CD4-positive, alpha-beta memory T cell (primary cell): Measurements from ENCODE around the gene MCCD1. TPM values are rescaled to one million over a fixed set of nuclear protein-coding genes. Genes with fewer than 3 reads are reported as not detected.

Experiments
- CTCF ChIA-PET: fragments of 350-600 bp; sonication (Branson Sonifier 250); formaldehyde crosslinking; loops from one replicate; lab custom pipeline; 2021; ENCODE audit warnings: inconsistent platforms; ENCODE audit not compliant: partially characterized antibody; lab: Charles Lee
- POLR2A ChIA-PET: fragments of 350-600 bp; sonication (Branson Sonifier 250); formaldehyde crosslinking; loops from one replicate; lab custom pipeline; 2021; ENCODE audit not compliant: partially characterized antibody; lab: Charles Lee
- DNase-seq, 5 donors: peaks; one replicate each; pipeline versions ENCODE4 v3.0.0 to v3.0.0-alpha.2; 2020 to 2022; ENCODE audit warnings: mixed read lengths in 1 of 5
- H3K27ac ChIP-seq: one replicate; pipeline ENCODE4 v1.7.0; 2013; ENCODE audit warnings: low read depth, low read length
- H3K27me3 ChIP-seq: 2 replicates; pipeline ENCODE4 v1.7.0; 2013; ENCODE audit warnings: mild to moderate bottlenecking, low read length, moderate library complexity; ENCODE audit not compliant: insufficient read depth
- H3K36me3 ChIP-seq: 2 replicates; pipeline ENCODE4 v1.7.0; 2013; ENCODE audit warnings: mild to moderate bottlenecking, low read length, moderate library complexity; ENCODE audit not compliant: insufficient read depth
- H3K4me1 ChIP-seq: 2 replicates; pipeline ENCODE4 v1.7.0; 2013; ENCODE audit warnings: mild to moderate bottlenecking, low read length, moderate library complexity; ENCODE audit not compliant: insufficient read depth
- H3K4me3 ChIP-seq, 2 donors: one replicate each; pipeline ENCODE4 v1.7.0; 2013; ENCODE audit warnings: low read length in 2 of 2, mild to moderate bottlenecking in 1 of 2
- H3K9me3 ChIP-seq, 2 donors: one replicate each; pipeline ENCODE4 v1.7.0; 2013; ENCODE audit warnings: low read length in 2 of 2, control low read depth in 1 of 2; ENCODE audit not compliant: control insufficient read depth in 1 of 2
- H3K27ac Mint-ChIP-seq, 7 donors: one replicate each; pipeline ENCODE4 v1.8.0; 2020 to 2021; ENCODE audit warnings: mixed read lengths in 7 of 7, mild to moderate bottlenecking in 6 of 7, inconsistent platforms in 3 of 7, moderate library complexity in 3 of 7
- H3K27me3 Mint-ChIP-seq, 2 donors: one replicate each; pipeline ENCODE4 v1.8.0; 2020 to 2021; ENCODE audit warnings: mixed read lengths in 2 of 2
- H3K36me3 Mint-ChIP-seq, 2 donors: one replicate each; pipeline ENCODE4 v1.8.0; 2020 to 2021; ENCODE audit warnings: mixed read lengths in 2 of 2, inconsistent platforms in 1 of 2, mild to moderate bottlenecking in 1 of 2
- H3K4me1 Mint-ChIP-seq, 4 donors: one replicate each; pipeline ENCODE4 v1.8.0; 2020 to 2021; ENCODE audit warnings: mixed read lengths in 4 of 4, mild to moderate bottlenecking in 1 of 4
- H3K4me3 Mint-ChIP-seq, 8 donors: one replicate each; pipeline ENCODE4 v1.8.0; 2020 to 2021; ENCODE audit warnings: mixed read lengths in 8 of 8, mild to moderate bottlenecking in 7 of 8, moderate library complexity in 6 of 8, inconsistent platforms in 3 of 8
- H3K9me3 Mint-ChIP-seq, 8 donors: one replicate each; pipeline ENCODE4 v1.8.0; 2020 to 2021; ENCODE audit warnings: mixed read lengths in 8 of 8, mild to moderate bottlenecking in 5 of 8, inconsistent platforms in 3 of 8, moderate library complexity in 1 of 8
- intact Hi-C: fragments of 100-400 bp; cut with micrococcal nuclease; formaldehyde crosslinking; loops from one replicate; pipeline ENCODE4 v1.15.1; 2023
- polyA plus RNA-seq, 2 donors: library from polyadenylated mRNA; unstranded; fragments of 300-500 nt; fragmentation: Illumina TruSeq; gene quantifications; one replicate each; pipeline ENCODE4 v1.2.3, GENCODE V29; 2021
- total RNA-seq, 2 experiments: library from RNA; stranded (reverse); gene quantifications; one replicate each; pipeline ENCODE4 v1.2.3, GENCODE V29; 2021

MCCD1 gene
- not detected for total RNA-seq
- polyA plus RNA-seq, result not detected

- Histone ChIP-seq H3K4me1 (peaks cover 3% of the 10 kb centered on the region), H3K36me3 (peaks cover 41% of the 10 kb centered on the region), H3K27ac (no peak within 1 kb of the TSS), H3K4me3 (no peak within 1 kb of the TSS), H3K27me3 (no peaks in the 10 kb centered on the region), H3K9me3 (no peaks in the 10 kb centered on the region)
- peak within 1 kb of the TSS in 3 of 7 donors; percentile 41 to 62 (median 52) for H3K27ac Mint-ChIP-seq
- H3K27me3 Mint-ChIP-seq, result no peaks in the 10 kb centered on the region
- peaks cover 4 to 16% (median 6%) of the 10 kb centered on the region in 4 donors for H3K4me1 Mint-ChIP-seq
- no peaks in the 10 kb centered on the region for H3K9me3 Mint-ChIP-seq
- H3K36me3 Mint-ChIP-seq, result peaks cover 30 to 42% of the 10 kb centered on the region in 2 donors
- DNase-seq, result no peak
- H3K4me3 Mint-ChIP-seq, result no peak within 1 kb of the TSS
- intact Hi-C loops, result no loop called here
- ChIA-PET CTCF (interaction anchor here (1.2 to 1.6 kb wide), 2 partner anchors 11 to 70 kb away, joined by 3 to 4 read pairs; no protein-coding TSS in a partner anchor), POLR2A (interaction anchor here (0.6 to 5.6 kb wide), 6 partner anchors 11 to 136 kb away, joined by 3 to 38 read pairs (median 4); partner anchors contain the start of genes DDX39B and MICB)
Observed at GRCh38 chr6:31528821-31529328, at the start of gene MCCD1. Gene MCCD1, plus strand, starts transcription at chr6:31528962. Its CDS starts 53 bp downstream, at chr6:31529015.

- H3K4me1 ChIP-seq, result peaks cover 7% of the 10 kb centered on the region
- H3K36me3 Mint-ChIP-seq, result peaks cover 0 to 3% of the 10 kb centered on the region in 2 donors
- intact Hi-C loops, result no loop called here
- no peak overlapping the region for H3K27ac ChIP-seq
- no peak overlapping the region for H3K4me3 Mint-ChIP-seq
- no peaks in the 10 kb centered on the region for H3K9me3 ChIP-seq
- H3K27me3 ChIP-seq, result no peaks in the 10 kb centered on the region
- peak overlapping the region in 5 of 7 donors; percentile 39 to 81 (median 46) for H3K27ac Mint-ChIP-seq
- H3K4me1 Mint-ChIP-seq, result peaks cover 12 to 24% (median 19%) of the 10 kb centered on the region in 4 donors
- ChIA-PET POLR2A (interaction anchor here (1.1 to 3.1 kb wide), 2 partner anchors 9 to 78 kb away, joined by 3 to 10 read pairs; no protein-coding TSS in a partner anchor), CTCF (no interaction called here)
- H3K36me3 ChIP-seq, result no peaks in the 10 kb centered on the region
- no peaks in the 10 kb centered on the region for H3K9me3 Mint-ChIP-seq
- DNase-seq, result no peak
- no peak overlapping the region for H3K4me3 ChIP-seq
- no peaks in the 10 kb centered on the region for H3K27me3 Mint-ChIP-seq
Observed at GRCh38 chr6:31479151-31479932, 49.4 kb upstream of the MCCD1 start.

GRCh38 chr6:31479933-31480535, 48.7 kb upstream of the MCCD1 start:
- Histone ChIP-seq H3K4me1 (no peaks in the 10 kb centered on the region), H3K27ac (no peak overlapping the region), H3K27me3 (no peaks in the 10 kb centered on the region), H3K4me3 (no peak overlapping the region), H3K36me3 (no peaks in the 10 kb centered on the region), H3K9me3 (no peaks in the 10 kb centered on the region)
- Mint-ChIP-seq H3K36me3 (peaks cover 0 to 2% of the 10 kb centered on the region in 2 donors), H3K27ac (peak overlapping the region in 2 of 7 donors; percentile 39 to 59), H3K4me3 (no peak overlapping the region), H3K4me1 (peaks cover 11 to 20% (median 15%) of the 10 kb centered on the region in 4 donors), H3K9me3 (no peaks in the 10 kb centered on the region), H3K27me3 (no peaks in the 10 kb centered on the region)
- POLR2A ChIA-PET, result interaction anchor here (1.6 to 3.1 kb wide), 2 partner anchors 10 to 18 kb away, joined by 4 to 10 read pairs; no protein-coding TSS in a partner anchor
- intact Hi-C loops, result no loop called here
- CTCF ChIA-PET, result interaction anchor here (1.0 kb wide), 1 partner anchor 13 kb away, joined by 3 read pairs; no protein-coding TSS in a partner anchor
- no peak for DNase-seq

GRCh38 chr6:31480574-31480973, 48.2 kb upstream of the MCCD1 start:
- CTCF ChIA-PET, result interaction anchor here (1.0 kb wide), 1 partner anchor 13 kb away, joined by 3 read pairs; no protein-coding TSS in a partner anchor

GRCh38 chr6:31483392-31483791, 45.4 kb upstream of the MCCD1 start:
- CTCF ChIA-PET, result no interaction called here
- Histone ChIP-seq H3K36me3 (no peaks in the 10 kb centered on the region), H3K4me3 (no peak overlapping the region), H3K4me1 (no peaks in the 10 kb centered on the region), H3K9me3 (no peaks in the 10 kb centered on the region), H3K27me3 (no peaks in the 10 kb centered on the region), H3K27ac (no peak overlapping the region)
- peaks cover 0 to 2% of the 10 kb centered on the region in 2 donors for H3K36me3 Mint-ChIP-seq
- DNase-seq, result no peak
- H3K27ac Mint-ChIP-seq, result peak overlapping the region in 1 of 7 donors; percentile 62
- no peaks in the 10 kb centered on the region for H3K27me3 Mint-ChIP-seq
- no peaks in the 10 kb centered on the region for H3K9me3 Mint-ChIP-seq
- H3K4me1 Mint-ChIP-seq, result peaks cover 0 to 4% (median 1%) of the 10 kb centered on the region in 4 donors
- POLR2A ChIA-PET, result interaction anchor here (1.2 kb wide), 1 partner anchor 11 kb away, joined by 5 read pairs; no protein-coding TSS in a partner anchor
- H3K4me3 Mint-ChIP-seq, result no peak overlapping the region
- intact Hi-C loops, result no loop called here

More at GRCh38 chr6:31480574-31480973, 48.2 kb upstream of the MCCD1 start:
- Histone ChIP-seq H3K27me3 (no peaks in the 10 kb centered on the region), H3K36me3 (no peaks in the 10 kb centered on the region), H3K27ac (no peak overlapping the region), H3K4me3 (no peak overlapping the region), H3K9me3 (no peaks in the 10 kb centered on the region), H3K4me1 (no peaks in the 10 kb centered on the region)
- H3K27ac Mint-ChIP-seq, result no peak overlapping the region
- no peaks in the 10 kb centered on the region for H3K9me3 Mint-ChIP-seq
- no peak for DNase-seq
- no peaks in the 10 kb centered on the region for H3K27me3 Mint-ChIP-seq
- no peak overlapping the region for H3K4me3 Mint-ChIP-seq
- H3K4me1 Mint-ChIP-seq, result peaks cover 6 to 16% (median 10%) of the 10 kb centered on the region in 4 donors
- H3K36me3 Mint-ChIP-seq, result peaks cover 0 to 2% of the 10 kb centered on the region in 2 donors
- intact Hi-C loops, result no loop called here
- POLR2A ChIA-PET, result interaction anchor here (1.6 to 3.1 kb wide), 2 partner anchors 10 to 19 kb away, joined by 4 to 10 read pairs; no protein-coding TSS in a partner anchor

- Mint-ChIP-seq H3K4me3 (no peak overlapping the region), H3K4me1 (peaks cover under 1 to 6% (median 4%) of the 10 kb centered on the region in 4 donors), H3K9me3 (no peaks in the 10 kb centered on the region), H3K27ac (peak overlapping the region in 1 of 7 donors; percentile 35), H3K27me3 (no peaks in the 10 kb centered on the region), H3K36me3 (peaks cover 0 to 2% of the 10 kb centered on the region in 2 donors)
- Histone ChIP-seq H3K36me3 (no peaks in the 10 kb centered on the region), H3K9me3 (no peaks in the 10 kb centered on the region), H3K27me3 (no peaks in the 10 kb centered on the region), H3K27ac (no peak overlapping the region), H3K4me1 (no peaks in the 10 kb centered on the region), H3K4me3 (no peak overlapping the region)
- ChIA-PET CTCF (no interaction called here), POLR2A (no interaction called here)
- intact Hi-C loops, result no loop called here
- no peak for DNase-seq
Observed at GRCh38 chr6:31485055-31485454, 43.7 kb upstream of the MCCD1 start.
